ENCODE results near the gene SYNGR4.

- TF ChIP-seq CTCF (IDR thresholded peaks at IDR 0.05): no peak
- TF ChIP-seq ZFX (IDR thresholded peaks at IDR 0.05; ENCODE audit: borderline replicate concordance): no peak
Measured at GRCh38 chr19:48421548-48421947, 57.4 kb downstream of the SYNGR4 start.
